Keratinocyte (primary cell): ENCODE measurements around the gene CALML3.

ENCODE experiments used
- CTCF ChIP-seq, 3 experiments: IDR thresholded peaks in 1 of 3; conservative IDR thresholded peaks in 1 of 3; optimal IDR thresholded peaks in 1 of 3; 2 replicates in 2 of 3; 3 replicates in 1 of 3; pipeline versions ENCODE3 to v1.5.1; 2011; ENCODE audit warnings: low read length in 3 of 3, mild to moderate bottlenecking in 3 of 3, moderate library complexity in 2 of 3, control low read depth in 1 of 3, inconsistent platforms in 1 of 3; ENCODE audit not compliant: insufficient read depth in 2 of 3; ENCODE audit errors: extremely low read depth in 1 of 3
- EZH2 ChIP-seq: IDR thresholded peaks from one replicate; pipeline ENCODE4 v1.6.1; 2012; ENCODE audit warnings: inconsistent platforms, mild to moderate bottlenecking, low read length, moderate library complexity

GRCh38 chr10:5575482-5576153, 50.9 kb downstream of the CALML3 start:
- TF ChIP-seq CTCF (optimal IDR thresholded peaks at IDR 0.05 in 1 of 3, IDR thresholded peaks at IDR 0.05 in 1 of 3, conservative IDR thresholded peaks at IDR 0.05 in 1 of 3; ENCODE audit: extremely low read depth in 1 of 3, insufficient read depth in 2 of 3, low read length in 3 of 3) = no peak
- TF ChIP-seq EZH2 = no peak
